ENCODE data around the gene CUL4A. TPM values are rescaled to one million over a fixed set of nuclear protein-coding genes. Genes with fewer than 3 reads are reported as not detected.

Gene CUL4A
- total RNA-seq, 6 donors from 2014 or later: 54.4 to 346 (median 129) TPM

- DNase-seq (no peak), ATAC-seq (ENCODE audit: low FRiP score in 2 of 2) (no peak)
- H3K27me3 ChIP-seq: no peaks in the 10 kb centered on the region
- H3K9me3 ChIP-seq: no peaks in the 10 kb centered on the region
- H3K36me3 ChIP-seq: peaks cover 0 to 4% (median 2%) of the 10 kb centered on the region in 4 donors
- no peak overlapping the region for H3K27ac ChIP-seq
- 75 to 89% methylated on average over 6 of the region's 6 CpGs for WGBS, 2 donors
- no peak for TF ChIP-seq CTCF (IDR thresholded peaks at IDR 0.05)
- no peak for TF ChIP-seq POLR2AphosphoS5 (IDR thresholded peaks at IDR 0.05)
- no peak for TF ChIP-seq POLR2A (IDR thresholded peaks at IDR 0.05)
- no peak for TF ChIP-seq EP300 (IDR thresholded peaks at IDR 0.05)
- H3K4me1 ChIP-seq: peaks cover 28 to 64% (median 41%) of the 10 kb centered on the region in 4 donors
- peak overlapping the region in 2 of 4 donors; percentile 95 to 97 for H3K4me3 ChIP-seq
Measured at GRCh38 chr13:113210833-113211232, 1.4 kb downstream of the CUL4A start.

DNA sequence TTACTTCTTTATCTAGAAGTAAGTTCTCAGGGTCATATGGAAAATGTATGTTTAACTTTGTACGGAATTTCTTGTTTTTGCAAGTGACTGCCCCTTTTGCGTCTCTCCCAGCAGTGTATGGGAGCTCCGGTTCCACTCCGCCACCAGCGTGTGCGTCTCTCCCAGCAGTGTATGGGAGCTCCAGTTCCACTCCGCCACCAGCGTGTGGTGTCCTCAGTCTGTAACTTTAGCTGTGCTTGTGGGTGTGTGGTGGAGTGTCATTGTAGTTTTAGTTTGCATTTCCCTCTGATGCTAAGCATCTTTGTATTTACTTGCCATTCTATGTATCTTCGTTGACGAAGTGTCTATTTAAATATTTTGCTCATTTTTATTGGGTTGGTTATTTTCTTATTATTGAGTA lies 2.4 kb downstream of the CUL4A start:
- no peak for TF ChIP-seq CTCF (IDR thresholded peaks at IDR 0.05)
- TF ChIP-seq POLR2A (IDR thresholded peaks at IDR 0.05): no peak
- H3K27ac ChIP-seq: no peak overlapping the region
- DNase-seq: no peak
- no peak for ATAC-seq (ENCODE audit: low FRiP score in 2 of 2)
- 95 to 97% methylated on average over 10 of the region's 10 CpGs for WGBS, 2 donors
- H3K27me3 ChIP-seq: no peaks in the 10 kb centered on the region
- H3K4me3 ChIP-seq: no peak overlapping the region
- peaks cover 36 to 64% (median 45%) of the 10 kb centered on the region in 4 donors for H3K4me1 ChIP-seq
- no peaks in the 10 kb centered on the region for H3K9me3 ChIP-seq
- peaks cover 0 to 4% (median 2%) of the 10 kb centered on the region in 4 donors for H3K36me3 ChIP-seq

DNA sequence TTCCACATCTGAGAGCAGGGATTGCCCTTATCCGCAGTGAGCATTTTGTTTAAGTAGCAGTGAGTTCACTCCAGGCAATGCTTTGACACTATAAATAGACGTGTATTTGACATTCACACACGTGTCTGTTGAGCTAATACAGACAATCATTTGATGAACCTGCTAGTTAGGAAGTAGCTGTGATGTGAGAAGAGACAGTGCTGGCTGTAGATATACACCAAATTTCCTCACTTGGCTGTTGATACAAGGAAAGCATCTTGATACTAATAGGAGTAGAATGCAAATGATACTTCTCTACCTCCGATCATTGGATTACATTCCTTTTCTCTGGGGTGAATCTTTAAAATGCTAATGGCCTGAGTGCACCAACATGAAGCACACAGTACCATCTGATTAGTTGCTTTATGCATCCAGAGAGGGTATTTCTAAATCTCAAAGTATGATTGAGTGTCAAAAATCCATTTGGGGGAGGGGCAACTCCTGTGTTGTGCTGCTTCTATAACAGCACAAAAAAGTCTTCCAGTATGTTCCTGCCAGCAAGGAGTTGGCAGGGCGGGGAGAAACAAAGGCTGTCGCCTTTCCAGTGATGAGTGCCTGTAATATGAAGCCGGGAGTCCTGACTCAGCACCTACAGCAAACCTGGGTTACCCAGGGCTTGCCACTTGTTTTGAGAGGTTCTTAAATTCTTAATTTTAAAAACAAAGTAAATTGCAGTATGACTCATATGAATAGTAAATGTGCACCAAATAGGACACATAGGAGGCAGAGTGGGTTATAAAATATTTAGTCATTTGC lies 7.0 kb downstream of the CUL4A start:
- H3K36me3 ChIP-seq: peaks cover 0 to 26% (median 5%) of the 10 kb centered on the region in 4 donors
- DNase-seq: peak in 1 of 2 donors; percentile 89
- 37 to 43% methylated on average over 7 of the region's 7 CpGs for WGBS, 2 donors
- H3K27ac ChIP-seq: peak overlapping the region in 3 of 4 donors; percentile 32 to 57 (median 41)
- no peak overlapping the region for H3K4me3 ChIP-seq
- TF ChIP-seq POLR2AphosphoS5 (IDR thresholded peaks at IDR 0.05): no peak
- no peak for TF ChIP-seq CTCF (IDR thresholded peaks at IDR 0.05)
- TF ChIP-seq POLR2A (IDR thresholded peaks at IDR 0.05): no peak
- H3K4me1 ChIP-seq: peaks cover 19 to 54% (median 42%) of the 10 kb centered on the region in 4 donors
- no peaks in the 10 kb centered on the region for H3K27me3 ChIP-seq
- ATAC-seq (ENCODE audit: low FRiP score in 2 of 2): peak; percentile 45 to 77
- H3K9me3 ChIP-seq: no peaks in the 10 kb centered on the region

DNA sequence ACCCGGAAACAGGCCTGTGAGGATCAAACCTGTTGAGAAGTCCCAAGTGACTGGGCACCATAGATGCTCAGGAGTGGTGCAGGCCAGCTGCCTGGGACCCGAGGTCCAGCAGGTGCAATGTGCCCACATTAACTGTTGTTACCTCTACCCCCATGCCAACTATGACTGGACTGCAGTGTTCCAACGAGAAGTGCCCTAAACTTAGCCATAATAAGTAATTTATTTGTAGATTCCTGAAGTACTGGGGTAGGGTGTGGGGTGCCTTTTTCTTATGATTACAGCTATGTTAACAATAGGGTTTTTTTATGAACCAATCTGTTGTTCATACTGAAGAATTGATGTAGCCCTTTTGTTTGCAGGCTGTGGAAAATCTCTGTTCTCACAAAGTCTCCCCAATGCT lies 9.2 kb downstream of the CUL4A start:
- Histone ChIP-seq H3K4me1 (peaks cover 14 to 51% (median 41%) of the 10 kb centered on the region in 4 donors), H3K36me3 (peaks cover 0 to 42% (median 7%) of the 10 kb centered on the region in 4 donors), H3K27ac (no peak overlapping the region), H3K4me3 (no peak overlapping the region), H3K27me3 (no peaks in the 10 kb centered on the region), H3K9me3 (no peaks in the 10 kb centered on the region)
- no peak for DNase-seq
- no peak for ATAC-seq (ENCODE audit: low FRiP score in 2 of 2)
- 65 to 83% methylated on average over 2 to 3 of the region's 3 CpGs for WGBS, 2 donors
- TF ChIP-seq EP300 (IDR thresholded peaks at IDR 0.05): no peak
- TF ChIP-seq POLR2AphosphoS5 (IDR thresholded peaks at IDR 0.05): no peak
- TF ChIP-seq POLR2A (IDR thresholded peaks at IDR 0.05): no peak
- TF ChIP-seq CTCF (IDR thresholded peaks at IDR 0.05): no peak

Measured in upper lobe of left lung (tissue), 6 donors.